Central memory CD8-positive, alpha-beta T cell (primary cell): ENCODE results near the gene MAPK1.
"Not testable (repeated sequence)": the region's sequence is repeated elsewhere in the genome, so short reads cannot be mapped to it uniquely, and the experiment has no call there.

ENCODE experiments used
- ATAC-seq: fragments of 150-1000 bp; cut with Tn5 transposase; replicated peaks from 2 replicates; pipeline ENCODE4 v1.10.0; 2022; ENCODE audit warnings: mild to moderate bottlenecking, moderate FRiP score, moderate number of reproducible peaks; ENCODE audit not compliant: poor library complexity, severe bottlenecking; ENCODE audit errors: extremely low read depth
- DNase-seq, 2 donors: peaks; one replicate each; pipeline ENCODE4 v3.0.0; 2021; ENCODE audit warnings: low spot score in 2 of 2
- H3K27ac Mint-ChIP-seq: one replicate; pipeline ENCODE4 v1.8.0; 2022; ENCODE audit warnings: low read depth, mild to moderate bottlenecking, moderate library complexity, mixed read lengths
- H3K27me3 Mint-ChIP-seq: one replicate; pipeline ENCODE4 v1.8.0; 2022; ENCODE audit warnings: mixed read lengths
- H3K36me3 Mint-ChIP-seq: one replicate; pipeline ENCODE4 v1.8.0; 2022; ENCODE audit warnings: mild to moderate bottlenecking, moderate library complexity, mixed read lengths; ENCODE audit not compliant: insufficient read depth
- H3K4me1 Mint-ChIP-seq: one replicate; pipeline ENCODE4 v1.8.0; 2022; ENCODE audit warnings: mixed read lengths
- H3K4me3 Mint-ChIP-seq: one replicate; pipeline ENCODE4 v1.8.0; 2022; ENCODE audit warnings: mild to moderate bottlenecking, moderate library complexity, mixed read lengths
- H3K9me3 Mint-ChIP-seq: one replicate; pipeline ENCODE4 v1.8.0; 2022; ENCODE audit warnings: mixed read lengths

Gene MAPK1

DNA sequence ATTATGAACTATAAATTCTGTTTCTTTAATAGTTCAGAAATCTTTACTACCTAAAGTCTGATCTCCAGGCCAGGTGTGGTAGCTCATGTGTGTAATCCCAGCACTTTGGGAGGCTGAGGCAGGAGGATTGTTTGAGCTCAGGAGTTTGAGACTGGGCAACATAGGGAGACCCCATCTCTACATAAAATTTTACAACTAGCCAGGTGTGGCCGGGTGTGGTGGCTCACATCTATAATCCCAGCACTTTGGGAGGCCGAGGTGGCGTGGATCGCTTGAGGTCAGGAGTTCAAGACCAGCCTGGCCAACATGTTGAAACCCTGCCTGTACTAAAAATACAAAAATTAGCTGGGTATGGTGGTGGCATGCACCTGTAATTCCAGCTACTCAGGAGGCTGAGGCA, 5.3 kb upstream of the MAPK1 start:
- not testable (repeated sequence) for H3K36me3 Mint-ChIP-seq, H3K27ac Mint-ChIP-seq, H3K27me3 Mint-ChIP-seq, DNase-seq, H3K9me3 Mint-ChIP-seq, ATAC-seq, H3K4me3 Mint-ChIP-seq
- H3K4me1 Mint-ChIP-seq: peaks cover 21% of the 10 kb centered on the region

DNA sequence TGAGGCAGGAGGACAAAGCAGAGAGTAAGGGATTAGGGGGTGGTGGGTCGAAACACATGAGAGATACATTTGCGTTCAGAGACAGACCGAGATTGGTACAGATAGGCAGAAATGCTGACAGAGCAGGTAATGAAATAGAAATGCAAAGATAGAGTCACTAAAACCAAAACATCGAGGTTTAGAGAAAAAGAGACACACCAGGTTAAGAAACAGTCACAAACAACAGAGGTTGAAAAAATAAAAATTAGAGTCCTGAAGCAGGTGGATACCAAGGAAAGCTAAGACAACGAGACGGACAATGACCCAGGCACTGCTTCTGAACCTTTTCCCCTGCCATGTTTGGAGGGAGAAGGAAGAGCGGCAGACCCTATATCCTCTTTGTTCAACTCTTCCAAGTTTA, 1.2 kb upstream of the MAPK1 start:
- Mint-ChIP-seq H3K9me3 (no peaks in the 10 kb centered on the region), H3K27ac (peak overlapping the region; percentile 95), H3K4me1 (peaks cover 34% of the 10 kb centered on the region), H3K27me3 (no peaks in the 10 kb centered on the region), H3K36me3 (peaks cover 19% of the 10 kb centered on the region), H3K4me3 (peak overlapping the region; percentile 69)
- no peak for ATAC-seq
- no peak for DNase-seq

- Mint-ChIP-seq H3K27ac (peak overlapping the region; percentile 95), H3K27me3 (no peaks in the 10 kb centered on the region), H3K36me3 (peaks cover 17% of the 10 kb centered on the region), H3K9me3 (no peaks in the 10 kb centered on the region), H3K4me1 (peaks cover 48% of the 10 kb centered on the region), H3K4me3 (peak overlapping the region; percentile 96)
- peak; percentile 13 for ATAC-seq
- DNase-seq: no peak
Observed at GRCh38 chr22:21866833-21867527, 465 bp downstream of the MAPK1 start.

DNA sequence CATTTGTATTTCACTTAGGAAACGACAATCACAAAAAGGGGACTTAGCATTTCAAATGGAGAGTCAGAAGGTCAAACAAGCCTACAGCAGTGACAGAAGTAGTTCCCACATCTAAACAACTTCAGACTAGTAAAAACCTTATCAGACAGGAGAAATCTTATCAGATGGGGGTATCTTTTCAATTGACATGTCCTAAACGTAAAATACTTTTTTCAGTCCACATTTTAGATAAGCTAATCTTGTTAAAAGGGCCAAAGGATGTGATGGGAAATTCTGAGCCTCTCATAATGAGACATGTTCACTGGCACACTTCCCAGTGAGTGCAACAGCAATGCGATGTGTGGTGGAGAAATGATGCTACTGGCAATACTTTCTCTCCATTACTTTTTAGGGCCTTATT, 2.4 kb downstream of the MAPK1 start:
- DNase-seq (no peak), ATAC-seq (no peak)
- H3K27me3 Mint-ChIP-seq: no peaks in the 10 kb centered on the region
- H3K4me3 Mint-ChIP-seq: peak overlapping the region; percentile 96
- peak overlapping the region; percentile 1 for H3K27ac Mint-ChIP-seq
- H3K4me1 Mint-ChIP-seq: peaks cover 66% of the 10 kb centered on the region
- H3K9me3 Mint-ChIP-seq: no peaks in the 10 kb centered on the region
- H3K36me3 Mint-ChIP-seq: peaks cover 17% of the 10 kb centered on the region

- H3K27ac Mint-ChIP-seq: no peak overlapping the region
- H3K9me3 Mint-ChIP-seq: no peaks in the 10 kb centered on the region
- H3K27me3 Mint-ChIP-seq: no peaks in the 10 kb centered on the region
- H3K4me3 Mint-ChIP-seq: peak overlapping the region; percentile 37
- peaks cover 77% of the 10 kb centered on the region for H3K4me1 Mint-ChIP-seq
- DNase-seq (no peak), ATAC-seq (no peak)
- H3K36me3 Mint-ChIP-seq: peaks cover 13% of the 10 kb centered on the region
Observed at GRCh38 chr22:21862386-21863245, 4.8 kb downstream of the MAPK1 start.

- no peaks in the 10 kb centered on the region for H3K9me3 Mint-ChIP-seq
- DNase-seq (no peak), ATAC-seq (no peak)
- H3K36me3 Mint-ChIP-seq: peaks cover 10% of the 10 kb centered on the region
- H3K4me3 Mint-ChIP-seq: peak overlapping the region; percentile 29
- peaks cover 84% of the 10 kb centered on the region for H3K4me1 Mint-ChIP-seq
- peak overlapping the region; percentile 15 for H3K27ac Mint-ChIP-seq
- no peaks in the 10 kb centered on the region for H3K27me3 Mint-ChIP-seq
Observed at GRCh38 chr22:21861851-21862250, 5.6 kb downstream of the MAPK1 start.

DNA sequence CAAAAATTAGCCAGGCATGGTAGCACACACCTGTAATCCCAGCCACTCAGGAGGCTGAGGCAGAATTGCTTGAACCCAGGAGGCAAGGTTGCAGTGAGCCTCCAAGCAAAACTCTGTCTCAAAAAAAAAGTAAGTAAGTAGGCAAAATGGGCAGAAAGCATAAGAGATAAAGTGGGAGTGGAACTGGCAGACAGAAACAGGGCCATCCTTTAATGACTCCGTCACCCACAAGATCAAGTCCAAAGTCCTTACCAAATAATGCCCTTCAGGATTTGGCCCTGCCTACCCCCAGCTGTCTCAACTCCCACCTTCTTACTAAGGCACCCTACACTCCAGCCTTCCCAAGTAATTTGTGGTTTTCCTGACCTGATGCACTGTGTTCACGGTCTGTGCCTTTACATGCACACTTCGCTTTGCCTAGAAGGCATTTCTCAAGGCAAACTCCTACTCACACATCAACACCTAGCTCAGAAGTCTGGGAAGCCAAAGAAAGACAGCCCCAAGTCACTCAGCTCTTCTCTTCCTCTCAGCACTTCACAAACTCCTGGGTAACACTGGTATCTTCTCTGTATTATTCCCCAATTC, 6.1 kb downstream of the MAPK1 start:
- Mint-ChIP-seq H3K4me1 (peaks cover 87% of the 10 kb centered on the region), H3K9me3 (no peaks in the 10 kb centered on the region), H3K27me3 (no peaks in the 10 kb centered on the region), H3K4me3 (peak overlapping the region; percentile 29), H3K27ac (peak overlapping the region; percentile 15), H3K36me3 (peaks cover 6% of the 10 kb centered on the region)
- no peak for DNase-seq
- ATAC-seq: no peak

- H3K9me3 Mint-ChIP-seq: no peaks in the 10 kb centered on the region
- H3K4me1 Mint-ChIP-seq: peaks cover 89% of the 10 kb centered on the region
- ATAC-seq: no peak
- no peaks in the 10 kb centered on the region for H3K27me3 Mint-ChIP-seq
- H3K27ac Mint-ChIP-seq: no peak overlapping the region
- H3K4me3 Mint-ChIP-seq: no peak overlapping the region
- peaks cover 2% of the 10 kb centered on the region for H3K36me3 Mint-ChIP-seq
- no peak for DNase-seq
Observed at GRCh38 chr22:21860491-21861039, 6.9 kb downstream of the MAPK1 start.

GRCh38 chr22:21858025-21858764, 9.2 kb downstream of the MAPK1 start:
- ATAC-seq: peak; percentile 42

DNA sequence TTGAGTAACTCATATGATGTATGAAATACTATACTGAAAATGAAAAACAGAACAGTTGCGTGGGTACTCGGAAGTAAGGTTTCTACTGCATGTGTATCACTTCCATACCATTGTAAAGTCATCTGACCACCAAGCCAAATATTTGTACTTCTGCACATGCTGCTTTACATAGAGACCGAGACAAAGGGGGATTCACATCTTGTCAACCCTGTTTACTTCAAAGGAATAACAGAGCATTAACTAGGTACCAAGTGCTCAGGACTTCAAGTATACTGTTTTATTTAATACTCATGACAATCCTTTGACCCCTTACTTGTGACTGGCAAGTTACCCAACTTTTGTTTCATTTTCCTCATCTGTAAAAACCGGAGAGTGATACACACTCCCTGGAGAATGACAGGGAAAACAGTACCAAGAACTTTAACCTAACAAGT, 9.9 kb downstream of the MAPK1 start:
- Mint-ChIP-seq H3K9me3 (no peaks in the 10 kb centered on the region), H3K27me3 (no peaks in the 10 kb centered on the region), H3K4me1 (peaks cover 86% of the 10 kb centered on the region), H3K4me3 (peak overlapping the region; percentile 31), H3K27ac (peak overlapping the region; percentile 17), H3K36me3 (peaks cover 8% of the 10 kb centered on the region)
- ATAC-seq (peak; percentile 41), DNase-seq (no peak)

More at GRCh38 chr22:21858025-21858764, 9.2 kb downstream of the MAPK1 start:
- no peak for DNase-seq
- Mint-ChIP-seq H3K9me3 (no peaks in the 10 kb centered on the region), H3K36me3 (peaks cover 7% of the 10 kb centered on the region), H3K27me3 (no peaks in the 10 kb centered on the region), H3K4me3 (peak overlapping the region; percentile 31), H3K27ac (peak overlapping the region; percentile 17), H3K4me1 (peaks cover 89% of the 10 kb centered on the region)

DNA sequence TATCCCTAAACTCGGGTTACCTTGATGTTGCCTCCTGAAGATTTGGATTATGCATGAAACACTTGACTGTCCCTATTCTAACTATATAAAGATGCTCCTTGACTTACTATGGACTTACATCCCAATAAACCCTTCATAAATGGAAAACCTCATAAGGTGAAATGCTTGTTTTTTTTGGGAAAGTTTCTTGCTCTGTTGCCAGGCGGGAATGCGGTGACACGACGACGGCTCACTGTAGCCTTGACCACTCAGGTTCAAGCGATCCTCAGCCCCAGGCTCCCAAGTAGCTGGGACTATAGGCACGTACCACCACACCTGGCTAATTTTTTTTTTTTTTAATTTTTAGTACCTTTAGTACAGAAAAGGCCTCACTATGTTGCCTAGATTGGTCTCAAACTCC, 10.6 kb downstream of the MAPK1 start:
- DNase-seq (no peak), ATAC-seq (no peak)
- H3K9me3 Mint-ChIP-seq: no peaks in the 10 kb centered on the region
- peak overlapping the region; percentile 32 for H3K4me3 Mint-ChIP-seq
- H3K27me3 Mint-ChIP-seq: no peaks in the 10 kb centered on the region
- H3K4me1 Mint-ChIP-seq: peaks cover 88% of the 10 kb centered on the region
- H3K36me3 Mint-ChIP-seq: peaks cover 8% of the 10 kb centered on the region
- peak overlapping the region; percentile 17 for H3K27ac Mint-ChIP-seq

DNA sequence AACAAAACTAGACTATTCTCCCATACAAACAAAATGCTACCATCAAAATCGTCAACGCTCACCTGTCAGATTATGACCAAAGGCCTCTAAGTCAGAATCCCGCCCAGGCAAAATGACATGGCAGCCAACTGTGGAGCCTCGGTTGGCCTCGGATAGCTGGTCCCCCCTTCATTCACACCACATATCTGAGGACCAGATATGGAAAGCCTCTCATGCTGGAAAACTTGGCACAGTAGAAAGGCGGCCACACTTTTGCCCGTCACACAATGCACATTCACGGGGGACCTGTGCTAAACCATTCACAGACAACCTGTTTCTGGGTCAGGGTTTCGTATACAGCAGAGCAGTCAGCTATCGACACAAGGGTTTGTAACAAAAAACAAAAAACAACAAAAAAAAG, 11.2 kb downstream of the MAPK1 start:
- Mint-ChIP-seq H3K27ac (peak overlapping the region; percentile 17), H3K4me1 (peaks cover 84% of the 10 kb centered on the region), H3K9me3 (no peaks in the 10 kb centered on the region), H3K36me3 (peaks cover 9% of the 10 kb centered on the region), H3K27me3 (no peaks in the 10 kb centered on the region), H3K4me3 (peak overlapping the region; percentile 32)
- DNase-seq: no peak
- ATAC-seq: no peak
